ENCODE measurements around the gene AFAP1. TPM values are rescaled to one million over a fixed set of nuclear protein-coding genes. Genes with fewer than 3 reads are reported as not detected.

The AFAP1 gene
- total RNA-seq, 1 experiment from 2014 or later = 42.1 TPM

GRCh38 chr4:7800410-7800809, 139.3 kb downstream of the AFAP1 start:
- no peak overlapping the region for H3K4me3 ChIP-seq (ENCODE audit: low read length)
- peaks cover 47% of the 10 kb centered on the region for H3K36me3 ChIP-seq (ENCODE audit: low read depth, low read length)
- no peak overlapping the region for H3K27ac ChIP-seq (ENCODE audit: low read length)
- H3F3A ChIP-seq (ENCODE audit: low read length, unreplicated experiment) = no peaks in the 10 kb centered on the region
- ChIA-PET CTCF (no interaction called here), POLR2A (ENCODE audit: unreplicated experiment) (no interaction called here)
- H3K4me1 ChIP-seq (ENCODE audit: insufficient read depth, low read length) = peaks cover 13% of the 10 kb centered on the region
- H3K9me3 ChIP-seq (ENCODE audit: low read length) = no peaks in the 10 kb centered on the region
- ATAC-seq = no peak
- intact Hi-C loops (cut with micrococcal nuclease) = no loop called here
- no peak overlapping the region for H3K9ac ChIP-seq (ENCODE audit: low read length)
- H3K79me2 ChIP-seq (ENCODE audit: low read length) = peaks cover 5% of the 10 kb centered on the region; the same call in 1 of the 2 replicates
- no peak overlapping the region for H3K4me2 ChIP-seq (ENCODE audit: low read length)
- no peaks in the 10 kb centered on the region for H4K20me1 ChIP-seq (ENCODE audit: low read length)
- no TSS peak for BruUV-seq (replicated peaks)
- H2AFZ ChIP-seq (ENCODE audit: low read length) = no peak overlapping the region
- no peaks in the 10 kb centered on the region for H3K27me3 ChIP-seq (ENCODE audit: low read length)
- DNase-seq = no peak
- TF ChIP-seq EZH2 (IDR thresholded peaks at IDR 0.05; ENCODE audit: low read length, unreplicated experiment) (no peak), EZH2phosphoT487 (IDR thresholded peaks at IDR 0.05; ENCODE audit: borderline replicate concordance, low read length) (no peak)
- TF ChIP-seq, protein P1, sequence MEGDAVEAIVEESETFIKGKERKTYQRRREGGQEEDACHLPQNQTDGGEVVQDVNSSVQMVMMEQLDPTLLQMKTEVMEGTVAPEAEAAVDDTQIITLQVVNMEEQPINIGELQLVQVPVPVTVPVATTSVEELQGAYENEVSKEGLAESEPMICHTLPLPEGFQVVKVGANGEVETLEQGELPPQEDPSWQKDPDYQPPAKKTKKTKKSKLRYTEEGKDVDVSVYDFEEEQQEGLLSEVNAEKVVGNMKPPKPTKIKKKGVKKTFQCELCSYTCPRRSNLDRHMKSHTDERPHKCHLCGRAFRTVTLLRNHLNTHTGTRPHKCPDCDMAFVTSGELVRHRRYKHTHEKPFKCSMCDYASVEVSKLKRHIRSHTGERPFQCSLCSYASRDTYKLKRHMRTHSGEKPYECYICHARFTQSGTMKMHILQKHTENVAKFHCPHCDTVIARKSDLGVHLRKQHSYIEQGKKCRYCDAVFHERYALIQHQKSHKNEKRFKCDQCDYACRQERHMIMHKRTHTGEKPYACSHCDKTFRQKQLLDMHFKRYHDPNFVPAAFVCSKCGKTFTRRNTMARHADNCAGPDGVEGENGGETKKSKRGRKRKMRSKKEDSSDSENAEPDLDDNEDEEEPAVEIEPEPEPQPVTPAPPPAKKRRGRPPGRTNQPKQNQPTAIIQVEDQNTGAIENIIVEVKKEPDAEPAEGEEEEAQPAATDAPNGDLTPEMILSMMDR (conservative IDR thresholded peaks at IDR 0.05; ENCODE audit: low read depth, low read length) = no peak
- no peaks in the 10 kb centered on the region for H3K9me2 ChIP-seq (replicated peaks; ENCODE audit: low read length)

- Histone ChIP-seq H3K9ac (ENCODE audit: low read length) (no peak overlapping the region), H2AFZ (ENCODE audit: low read length) (no peak overlapping the region), H4K20me1 (ENCODE audit: low read length) (no peaks in the 10 kb centered on the region), H3K36me3 (ENCODE audit: low read depth, low read length) (peaks cover 47% of the 10 kb centered on the region), H3K4me2 (ENCODE audit: low read length) (no peak overlapping the region), H3K4me1 (ENCODE audit: insufficient read depth, low read length) (peaks cover 7% of the 10 kb centered on the region), H3K9me3 (ENCODE audit: low read length) (no peaks in the 10 kb centered on the region), H3K79me2 (ENCODE audit: low read length) (peaks cover 5% of the 10 kb centered on the region; the same call in 1 of the 2 replicates), H3K27me3 (ENCODE audit: low read length) (no peaks in the 10 kb centered on the region), H3K27ac (ENCODE audit: low read length) (no peak overlapping the region), H3K9me2 (replicated peaks; ENCODE audit: low read length) (no peaks in the 10 kb centered on the region), H3K4me3 (ENCODE audit: low read length) (no peak overlapping the region), H3F3A (ENCODE audit: low read length, unreplicated experiment) (no peaks in the 10 kb centered on the region)
- POLR2A ChIA-PET (ENCODE audit: unreplicated experiment) = no interaction called here
- no TSS peak for BruUV-seq (replicated peaks)
- DNase-seq = no peak
- intact Hi-C loops (cut with micrococcal nuclease) = no loop called here
- TF ChIP-seq EZH2phosphoT487 (IDR thresholded peaks at IDR 0.05; ENCODE audit: borderline replicate concordance, low read length) (no peak), EZH2 (IDR thresholded peaks at IDR 0.05; ENCODE audit: low read length, unreplicated experiment) (no peak)
- TF ChIP-seq, protein P1 (conservative IDR thresholded peaks at IDR 0.05; ENCODE audit: low read depth, low read length) = no peak
- CTCF ChIA-PET = no interaction called here
- no peak for ATAC-seq
Observed at GRCh38 chr4:7799736-7800135, 139.9 kb downstream of the AFAP1 start.

DNA sequence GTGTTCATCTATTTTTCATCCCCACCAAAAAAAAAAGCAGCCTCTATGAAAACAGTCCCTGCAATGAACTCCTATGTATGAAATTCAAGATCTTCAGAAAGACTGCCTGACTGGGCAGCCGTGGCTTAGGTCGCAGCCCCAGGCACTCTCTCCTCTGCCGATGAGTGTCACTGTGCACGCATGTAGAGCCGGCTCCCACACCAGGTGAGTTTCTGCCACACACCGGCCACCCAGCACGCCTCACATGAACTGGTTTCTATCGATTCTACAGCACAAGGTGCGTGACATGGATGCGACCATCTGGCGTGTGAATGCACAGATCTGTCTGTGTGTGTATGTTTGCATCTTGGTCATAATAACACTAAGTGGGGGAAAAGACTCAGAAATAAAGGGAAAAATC, 140.4 kb downstream of the AFAP1 start:
- H3K9ac ChIP-seq (ENCODE audit: low read length) = no peak overlapping the region
- no TSS peak for BruUV-seq (replicated peaks)
- H3K9me3 ChIP-seq (ENCODE audit: low read length) = no peaks in the 10 kb centered on the region
- no peaks in the 10 kb centered on the region for H3K27me3 ChIP-seq (ENCODE audit: low read length)
- ChIA-PET POLR2A (ENCODE audit: unreplicated experiment) (no interaction called here), CTCF (no interaction called here)
- intact Hi-C loops (cut with micrococcal nuclease) = no loop called here
- peaks cover 2% of the 10 kb centered on the region for H3K4me1 ChIP-seq (ENCODE audit: insufficient read depth, low read length)
- ATAC-seq (no peak), DNase-seq (no peak)
- no peak overlapping the region for H3K4me3 ChIP-seq (ENCODE audit: low read length)
- TF ChIP-seq EZH2phosphoT487 (IDR thresholded peaks at IDR 0.05; ENCODE audit: borderline replicate concordance, low read length) = no peak
- TF ChIP-seq, protein P1 (conservative IDR thresholded peaks at IDR 0.05; ENCODE audit: low read depth, low read length) = no peak
- no peak for TF ChIP-seq EZH2 (IDR thresholded peaks at IDR 0.05; ENCODE audit: low read length, unreplicated experiment)
- peaks cover 5% of the 10 kb centered on the region; the same call in 1 of the 2 replicates for H3K79me2 ChIP-seq (ENCODE audit: low read length)
- peaks cover 47% of the 10 kb centered on the region for H3K36me3 ChIP-seq (ENCODE audit: low read depth, low read length)
- no peaks in the 10 kb centered on the region for H3F3A ChIP-seq (ENCODE audit: low read length, unreplicated experiment)
- H3K27ac ChIP-seq (ENCODE audit: low read length) = no peak overlapping the region
- H4K20me1 ChIP-seq (ENCODE audit: low read length) = no peaks in the 10 kb centered on the region
- no peaks in the 10 kb centered on the region for H3K9me2 ChIP-seq (replicated peaks; ENCODE audit: low read length)
- H2AFZ ChIP-seq (ENCODE audit: low read length) = no peak overlapping the region
- no peak overlapping the region for H3K4me2 ChIP-seq (ENCODE audit: low read length)
